K562 (cell line): Measurements from ENCODE around the gene SCGB1D1. TPM values are rescaled to one million over a fixed set of nuclear protein-coding genes. Genes with fewer than 3 reads are reported as not detected.

Experiments
- ATAC-seq: fragments of 200-7000 bp; cut with Tn5 transposase; 3 replicates; pipeline ENCODE4 v1.9.1; 2020; ENCODE audit warnings: moderate library complexity
- BruUV-seq: library from RNA; stranded (reverse); fragments of 400-500 nt; replicated peaks from 2 replicates; lab custom pipeline; 2021; lab: Mats Ljungman, UMichigan
- CTCF ChIA-PET: fragments of 300-600 bp; formaldehyde crosslinking; extraction: SDS; loops from one replicate; lab custom pipeline; 2021; ENCODE audit warnings: low intra/inter-chr PET ratio; lab: Yijun Ruan, JAX
- POLR2A ChIA-PET: fragments of 300-600, 350-650 bp; sonication (Branson Sonifier 250); formaldehyde crosslinking; extraction: SDS; loops from one replicate; lab custom pipeline; 2021; ENCODE audit warnings: antibody characterized with exemption, inconsistent platforms; lab: Yijun Ruan, JAX
- DNase-seq, 4 experiments: peaks; one replicate each; pipeline versions ENCODE4 v3.0.0 to v3.0.0-alpha.2; 2011 to 2018; ENCODE audit warnings: low spot score in 3 of 4, mixed read lengths in 3 of 4; ENCODE audit errors: extremely low read depth in 1 of 4
- FAIRE-seq: peaks from 2 replicates; lab custom pipeline; 2011; peaks lifted over from hg19 to GRCh38; lab: Jason Lieb, UNC
- H2AFZ ChIP-seq: 2 replicates; pipeline ENCODE4 v1.6.0; 2011; ENCODE audit warnings: low read depth, low read length, control low read depth, inconsistent platforms
- H3K27ac ChIP-seq: fragments of 200-600 bp; 3 replicates; pipeline ENCODE4 v1.8.0; 2011; ENCODE audit warnings: low read depth, mild to moderate bottlenecking, control low read depth, inconsistent platforms, low read length, moderate library complexity, mixed read lengths; ENCODE audit errors: extremely low read depth
- H3K27me3 ChIP-seq, 2 experiments: fragments of 300-600 bp in 1 of 2; 2 replicates in 1 of 2; 3 replicates in 1 of 2; pipeline versions ENCODE4 v1.6.0 to v1.8.0; 2011; ENCODE audit warnings: inconsistent platforms in 2 of 2, low read length in 2 of 2, mild to moderate bottlenecking in 1 of 2, mixed read lengths in 1 of 2, moderate library complexity in 1 of 2; ENCODE audit not compliant: control insufficient read depth in 2 of 2, insufficient read depth in 2 of 2
- H3K36me3 ChIP-seq: fragments of 300-600 bp; 3 replicates; pipeline ENCODE4 v1.8.0; 2011; ENCODE audit warnings: mild to moderate bottlenecking, low read length, inconsistent platforms; ENCODE audit not compliant: control insufficient read depth, insufficient read depth
- H3K4me1 ChIP-seq, 2 experiments: fragments of 200-600 bp in 1 of 2; replicated peaks in 1 of 2; 2 replicates in 1 of 2; 3 replicates in 1 of 2; pipeline versions ENCODE4 v1.5.1 to v1.8.0; 2011; ENCODE audit warnings: inconsistent platforms in 2 of 2, low read length in 2 of 2, mild to moderate bottlenecking in 1 of 2, mixed read lengths in 1 of 2, moderate library complexity in 1 of 2; ENCODE audit not compliant: control insufficient read depth in 2 of 2, insufficient read depth in 2 of 2
- H3K4me2 ChIP-seq: 2 replicates; pipeline ENCODE4 v1.6.1; 2011; ENCODE audit warnings: low read length, control low read depth, inconsistent platforms, mixed read lengths; ENCODE audit not compliant: insufficient read depth
- H3K4me3 ChIP-seq: fragments of 200-600 bp; sonication (generic), shearing (Covaris generic); 2 replicates; pipeline ENCODE4 v1.5.1; 2016; ENCODE audit warnings: control low read depth, inconsistent platforms
- H3K79me2 ChIP-seq: fragments of 200-600 bp; 3 replicates; pipeline ENCODE4 v1.8.0; 2011; ENCODE audit warnings: low read length, inconsistent platforms; ENCODE audit not compliant: control insufficient read depth, insufficient read depth
- H3K9ac ChIP-seq, 2 experiments: 2 replicates each; pipeline versions ENCODE4 v1.6.0 to v1.6.1; 2011; ENCODE audit warnings: low read depth in 2 of 2, low read length in 2 of 2, control low read depth in 1 of 2, inconsistent platforms in 1 of 2, mild to moderate bottlenecking in 1 of 2, mixed read lengths in 1 of 2; ENCODE audit not compliant: insufficient read depth in 1 of 2
- H3K9me1 ChIP-seq: one replicate; pipeline ENCODE4 v1.6.0; 2011; ENCODE audit warnings: inconsistent platforms, mild to moderate bottlenecking, low read length, moderate library complexity; ENCODE audit not compliant: control insufficient read depth, insufficient read depth
- H3K9me3 ChIP-seq: replicated peaks from 2 replicates; pipeline ENCODE4 v1.5.1; 2011; ENCODE audit warnings: low read depth, low read length, inconsistent platforms; ENCODE audit not compliant: control insufficient read depth, insufficient read depth
- H4K20me1 ChIP-seq: replicated peaks from 2 replicates; pipeline ENCODE4 v1.6.1; 2011; ENCODE audit warnings: low read length, inconsistent platforms, mixed read lengths; ENCODE audit not compliant: control insufficient read depth, insufficient read depth
- RBFOX2 ChIP-seq: fragments of 200-400 bp; formaldehyde crosslinking; IDR thresholded peaks from 2 replicates; pipeline ENCODE4 v1.6.1; 2017; ENCODE audit warnings: low read depth, mild to moderate bottlenecking, low read length, moderate library complexity
- SRF ChIP-seq, 2 experiments: fragments of 250-450, 450-650 bp in 1 of 2; sonication (Bioruptor Pico) in 1 of 2; sonication (generic) in 1 of 2; formaldehyde crosslinking; IDR thresholded peaks; 2 replicates each; pipeline versions ENCODE4 v1.5.0 to v1.5.1; 2020 to 2022; ENCODE audit warnings: mild to moderate bottlenecking in 1 of 2, missing genetic modification reagents in 1 of 2
- WGBS: fragments of 100-300 bp; shearing (Covaris generic); methylation state at CpG from one replicate; pipeline ENCODE4 v1.1.6; 2016; ENCODE audit warnings: low coverage, mixed read lengths; ENCODE audit not compliant: insufficient coverage; ENCODE audit errors: missing lambda C conversion rate; 5-methylcytosine and 5-hydroxymethylcytosine counted together
- in situ Hi-C: fragments of 300-500 bp; cut with MboI; formaldehyde crosslinking; loops from 4 replicates; pipeline ENCODE4 v1.15.0; 2018; ENCODE audit warnings: inconsistent platforms, mixed read lengths
- intact Hi-C: fragments of 100-400 bp; cut with micrococcal nuclease; formaldehyde crosslinking; loops from 2 replicates; pipeline ENCODE4 v1.14.2; 2022
- polyA plus RNA-seq, 8 experiments: library from polyadenylated mRNA; depleted of rRNA in 4 of 8; stranded (reverse) in 5 of 8; unstranded in 3 of 8; fragments of >200 nt; fragmentation: Nextera tagmentation in 2 of 8; fragmentation: Illumina TruSeq in 1 of 8; extraction: Ambion mirVana in 2 of 8; extraction: Trizol in 1 of 8; gene quantifications; 2 replicates each; pipeline versions ENCODE4 v1.2.1 to v1.2.3, GENCODE V29; 2011 to 2014; ENCODE audit warnings: inconsistent platforms in 1 of 8, missing spikeins in 1 of 8
- total RNA-seq, 7 experiments: library from RNA; depleted of rRNA in 6 of 7; stranded (reverse); fragments of >200 nt in 6 of 7; fragmentation: Illumina TruSeq in 2 of 7; extraction: Trizol in 2 of 7; gene quantifications; 2 replicates each; pipeline versions ENCODE4 v1.2.1 to v1.2.3, GENCODE V29; 2011 to 2021; ENCODE audit warnings: low replicate concordance in 1 of 7
- TF ChIP-seq, protein P1 (sequence below), 2 experiments: IDR thresholded peaks; 2 replicates each; pipeline ENCODE4 v1.6.1; 2012; ENCODE audit warnings: improper control_type of control experiment in 2 of 2, low read depth in 2 of 2, low read length in 2 of 2, borderline replicate concordance in 1 of 2
- TF ChIP-seq, protein P2 (sequence below): sonication (generic); formaldehyde crosslinking; IDR thresholded peaks from 2 replicates; pipeline ENCODE4 v1.8.0; 2022; ENCODE audit warnings: mild to moderate bottlenecking, missing genetic modification reagents, borderline replicate concordance
- TF ChIP-seq, protein P3 (sequence below): fragments of 450-650 bp; IDR thresholded peaks from 2 replicates; pipeline ENCODE4 v1.6.1; 2016; ENCODE audit warnings: mild to moderate bottlenecking

The SCGB1D1 gene
- total and polyA plus RNA-seq, 9 of the 15 experiments (the other 6 are each of a cell fraction or from before 2014, with no cell fraction given) = not detected

GRCh38 chr11:62140304-62141110 is 49.5 kb upstream of the SCGB1D1 start:
- DNase-seq (no peak), FAIRE-seq (no peak), ATAC-seq (no peak)
- Histone ChIP-seq H3K4me3 (no peak overlapping the region), H4K20me1 (peaks cover 9% of the 10 kb centered on the region; the same call in 1 of the 2 replicates), H3K4me1 (no peaks in the 10 kb centered on the region; a peak in 1 of 5 replicates), H3K27ac (no peak overlapping the region), H3K4me2 (no peak overlapping the region), H3K79me2 (peaks cover 14% of the 10 kb centered on the region), H3K9me3 (no peaks in the 10 kb centered on the region), H3K9ac (peak overlapping the region in 1 of 2 experiments; percentile 52; a peak in 2 of 4 replicates), H3K36me3 (peaks cover 96% of the 10 kb centered on the region; the same call in 2 of the 3 replicates), H3K9me1 (peaks cover 4% of the 10 kb centered on the region), H3K27me3 (no peaks in the 10 kb centered on the region), H2AFZ (no peak overlapping the region)
- BruUV-seq = no TSS peak
- intact Hi-C loops = no loop called here
- in situ Hi-C loops = no loop called here
- WGBS = 96% methylated on average over 20 of the region's 24 CpGs
- TF ChIP-seq RBFOX2 (0 out of 2 replicates have a peak, but pooled peaks have one; percentile 24), SRF (CRISPR knock-in tag; IDR thresholded peaks at IDR 0.05) (no peak)
- TF ChIP-seq, protein P1, sequence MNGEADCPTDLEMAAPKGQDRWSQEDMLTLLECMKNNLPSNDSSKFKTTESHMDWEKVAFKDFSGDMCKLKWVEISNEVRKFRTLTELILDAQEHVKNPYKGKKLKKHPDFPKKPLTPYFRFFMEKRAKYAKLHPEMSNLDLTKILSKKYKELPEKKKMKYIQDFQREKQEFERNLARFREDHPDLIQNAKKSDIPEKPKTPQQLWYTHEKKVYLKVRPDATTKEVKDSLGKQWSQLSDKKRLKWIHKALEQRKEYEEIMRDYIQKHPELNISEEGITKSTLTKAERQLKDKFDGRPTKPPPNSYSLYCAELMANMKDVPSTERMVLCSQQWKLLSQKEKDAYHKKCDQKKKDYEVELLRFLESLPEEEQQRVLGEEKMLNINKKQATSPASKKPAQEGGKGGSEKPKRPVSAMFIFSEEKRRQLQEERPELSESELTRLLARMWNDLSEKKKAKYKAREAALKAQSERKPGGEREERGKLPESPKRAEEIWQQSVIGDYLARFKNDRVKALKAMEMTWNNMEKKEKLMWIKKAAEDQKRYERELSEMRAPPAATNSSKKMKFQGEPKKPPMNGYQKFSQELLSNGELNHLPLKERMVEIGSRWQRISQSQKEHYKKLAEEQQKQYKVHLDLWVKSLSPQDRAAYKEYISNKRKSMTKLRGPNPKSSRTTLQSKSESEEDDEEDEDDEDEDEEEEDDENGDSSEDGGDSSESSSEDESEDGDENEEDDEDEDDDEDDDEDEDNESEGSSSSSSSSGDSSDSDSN (IDR thresholded peaks at IDR 0.05; ENCODE audit: borderline replicate concordance in 1 of 2, low read depth in 2 of 2, low read length in 2 of 2) = no peak
- TF ChIP-seq, protein P2, sequence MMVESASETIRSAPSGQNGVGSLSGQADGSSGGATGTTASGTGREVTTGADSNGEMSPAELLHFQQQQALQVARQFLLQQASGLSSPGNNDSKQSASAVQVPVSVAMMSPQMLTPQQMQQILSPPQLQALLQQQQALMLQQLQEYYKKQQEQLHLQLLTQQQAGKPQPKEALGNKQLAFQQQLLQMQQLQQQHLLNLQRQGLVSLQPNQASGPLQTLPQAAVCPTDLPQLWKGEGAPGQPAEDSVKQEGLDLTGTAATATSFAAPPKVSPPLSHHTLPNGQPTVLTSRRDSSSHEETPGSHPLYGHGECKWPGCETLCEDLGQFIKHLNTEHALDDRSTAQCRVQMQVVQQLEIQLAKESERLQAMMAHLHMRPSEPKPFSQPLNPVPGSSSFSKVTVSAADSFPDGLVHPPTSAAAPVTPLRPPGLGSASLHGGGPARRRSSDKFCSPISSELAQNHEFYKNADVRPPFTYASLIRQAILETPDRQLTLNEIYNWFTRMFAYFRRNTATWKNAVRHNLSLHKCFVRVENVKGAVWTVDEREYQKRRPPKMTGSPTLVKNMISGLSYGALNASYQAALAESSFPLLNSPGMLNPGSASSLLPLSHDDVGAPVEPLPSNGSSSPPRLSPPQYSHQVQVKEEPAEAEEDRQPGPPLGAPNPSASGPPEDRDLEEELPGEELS = no peak
- TF ChIP-seq, protein P3, sequence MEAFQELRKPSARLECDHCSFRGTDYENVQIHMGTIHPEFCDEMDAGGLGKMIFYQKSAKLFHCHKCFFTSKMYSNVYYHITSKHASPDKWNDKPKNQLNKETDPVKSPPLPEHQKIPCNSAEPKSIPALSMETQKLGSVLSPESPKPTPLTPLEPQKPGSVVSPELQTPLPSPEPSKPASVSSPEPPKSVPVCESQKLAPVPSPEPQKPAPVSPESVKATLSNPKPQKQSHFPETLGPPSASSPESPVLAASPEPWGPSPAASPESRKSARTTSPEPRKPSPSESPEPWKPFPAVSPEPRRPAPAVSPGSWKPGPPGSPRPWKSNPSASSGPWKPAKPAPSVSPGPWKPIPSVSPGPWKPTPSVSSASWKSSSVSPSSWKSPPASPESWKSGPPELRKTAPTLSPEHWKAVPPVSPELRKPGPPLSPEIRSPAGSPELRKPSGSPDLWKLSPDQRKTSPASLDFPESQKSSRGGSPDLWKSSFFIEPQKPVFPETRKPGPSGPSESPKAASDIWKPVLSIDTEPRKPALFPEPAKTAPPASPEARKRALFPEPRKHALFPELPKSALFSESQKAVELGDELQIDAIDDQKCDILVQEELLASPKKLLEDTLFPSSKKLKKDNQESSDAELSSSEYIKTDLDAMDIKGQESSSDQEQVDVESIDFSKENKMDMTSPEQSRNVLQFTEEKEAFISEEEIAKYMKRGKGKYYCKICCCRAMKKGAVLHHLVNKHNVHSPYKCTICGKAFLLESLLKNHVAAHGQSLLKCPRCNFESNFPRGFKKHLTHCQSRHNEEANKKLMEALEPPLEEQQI = no peak
- POLR2A ChIA-PET = interaction anchor here (0.9 to 3.9 kb wide), 3 partner anchors 7 to 17 kb away, joined by 3 to 14 read pairs (median 4); partner anchors contain the start of gene INCENP
- CTCF ChIA-PET = no interaction called here
